Measurements from ENCODE around the gene LCN10.
"Not testable (repeated sequence)": the region's sequence is repeated elsewhere in the genome, so short reads cannot be mapped to it uniquely, and the experiment has no call there.

The LCN10 gene

DNA sequence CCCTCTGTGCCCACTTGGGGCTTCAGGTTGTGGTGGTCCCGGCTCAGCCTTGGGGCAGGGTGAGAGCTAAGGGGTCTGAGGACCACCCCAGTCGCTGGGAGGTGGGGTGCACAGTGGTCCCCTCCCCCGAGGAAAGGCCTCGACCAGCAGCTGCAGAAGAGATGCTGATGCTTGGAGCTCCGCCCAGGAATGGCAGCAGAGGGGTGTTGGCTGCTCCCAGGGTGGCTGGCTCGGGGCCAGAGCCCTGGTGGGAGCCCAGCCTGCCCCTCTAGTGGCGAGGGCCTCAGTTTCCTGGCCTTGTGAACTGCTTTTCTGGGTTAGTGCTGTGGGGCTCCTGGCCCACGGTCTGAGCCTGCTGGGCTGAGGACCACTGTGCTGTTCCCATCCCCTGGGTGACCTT is 29.2 kb downstream of the LCN10 start:
- no peak overlapping the region for H3K4me3 ChIP-seq (ENCODE audit: low read depth in 1 of 2, low read length in 2 of 2)
- H4K20me1 ChIP-seq (ENCODE audit: insufficient read depth, low read length): no peaks in the 10 kb centered on the region
- TF ChIP-seq, protein P1, sequence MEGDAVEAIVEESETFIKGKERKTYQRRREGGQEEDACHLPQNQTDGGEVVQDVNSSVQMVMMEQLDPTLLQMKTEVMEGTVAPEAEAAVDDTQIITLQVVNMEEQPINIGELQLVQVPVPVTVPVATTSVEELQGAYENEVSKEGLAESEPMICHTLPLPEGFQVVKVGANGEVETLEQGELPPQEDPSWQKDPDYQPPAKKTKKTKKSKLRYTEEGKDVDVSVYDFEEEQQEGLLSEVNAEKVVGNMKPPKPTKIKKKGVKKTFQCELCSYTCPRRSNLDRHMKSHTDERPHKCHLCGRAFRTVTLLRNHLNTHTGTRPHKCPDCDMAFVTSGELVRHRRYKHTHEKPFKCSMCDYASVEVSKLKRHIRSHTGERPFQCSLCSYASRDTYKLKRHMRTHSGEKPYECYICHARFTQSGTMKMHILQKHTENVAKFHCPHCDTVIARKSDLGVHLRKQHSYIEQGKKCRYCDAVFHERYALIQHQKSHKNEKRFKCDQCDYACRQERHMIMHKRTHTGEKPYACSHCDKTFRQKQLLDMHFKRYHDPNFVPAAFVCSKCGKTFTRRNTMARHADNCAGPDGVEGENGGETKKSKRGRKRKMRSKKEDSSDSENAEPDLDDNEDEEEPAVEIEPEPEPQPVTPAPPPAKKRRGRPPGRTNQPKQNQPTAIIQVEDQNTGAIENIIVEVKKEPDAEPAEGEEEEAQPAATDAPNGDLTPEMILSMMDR (IDR thresholded peaks at IDR 0.05; ENCODE audit: borderline replicate concordance, extremely low read depth, low read length, poor library complexity, severe bottlenecking): no peak
- TF ChIP-seq EZH2 (IDR thresholded peaks at IDR 0.05; ENCODE audit: borderline replicate concordance, low read depth, low read length, severe bottlenecking): no peak
- H3K36me3 ChIP-seq (ENCODE audit: insufficient read depth, low read length): no peaks in the 10 kb centered on the region
- no peak overlapping the region for H3K27ac ChIP-seq (ENCODE audit: low read length)
- no peak overlapping the region for H3K9ac ChIP-seq (ENCODE audit: low read depth, low read length)
- H3K27me3 ChIP-seq (ENCODE audit: insufficient read depth, low read length, poor library complexity): peaks cover 6% of the 10 kb centered on the region
- no peaks in the 10 kb centered on the region for H3K9me3 ChIP-seq (ENCODE audit: insufficient read depth, low read length, severe bottlenecking)
- no peak for DNase-seq
- no peaks in the 10 kb centered on the region for H3K4me1 ChIP-seq (ENCODE audit: insufficient read depth, low read length)
- H2AFZ ChIP-seq (ENCODE audit: low read depth, low read length): no peak overlapping the region
- no peak overlapping the region for H3K4me2 ChIP-seq (ENCODE audit: insufficient read depth, low read length)
- no peak for ATAC-seq (ENCODE audit: insufficient read depth, low read depth)
- H3K79me2 ChIP-seq (ENCODE audit: insufficient read depth, low read length): no peaks in the 10 kb centered on the region

DNA sequence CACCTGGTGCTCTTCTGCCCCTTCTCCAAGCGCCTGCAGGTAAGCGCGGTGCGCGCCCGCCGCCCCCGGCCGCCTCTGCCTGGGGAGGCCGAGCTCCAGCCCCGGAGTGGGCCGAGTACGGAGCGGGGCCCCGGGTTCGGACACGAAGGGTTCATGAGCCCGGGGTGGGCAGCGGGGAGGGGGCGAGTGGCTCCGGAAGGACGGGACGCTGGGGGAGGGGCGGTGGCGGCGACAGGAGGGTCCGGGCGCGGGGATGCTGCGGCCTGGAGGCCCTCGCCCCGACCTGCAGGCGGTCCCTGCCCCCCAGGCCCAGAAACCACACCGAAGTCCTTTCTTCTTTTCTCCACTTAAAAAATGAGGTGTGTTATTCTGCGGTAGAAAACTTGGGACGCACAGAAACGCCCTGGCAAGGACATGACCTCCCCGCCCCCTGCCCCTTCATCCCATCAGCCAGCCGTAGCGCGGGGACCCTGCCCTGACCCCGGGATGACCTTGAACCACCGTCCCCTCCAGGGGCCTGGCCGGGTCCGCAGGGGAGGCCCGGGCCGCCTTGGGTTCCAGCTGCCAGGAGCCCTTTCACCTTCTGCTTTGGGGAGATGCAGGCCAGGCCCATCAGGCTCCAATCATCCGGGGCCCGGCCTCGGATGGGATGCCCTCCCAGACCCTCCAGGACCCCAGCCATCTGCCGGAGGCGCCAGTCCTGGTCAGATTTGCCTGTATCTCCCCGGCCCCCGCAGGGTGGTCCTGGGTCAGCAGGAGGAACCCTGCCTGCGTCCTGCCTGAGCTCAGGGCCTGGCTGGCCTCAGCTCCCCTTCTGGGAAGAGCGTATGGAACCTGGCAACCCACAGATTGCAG is 29.8 kb downstream of the LCN10 start:
- H2AFZ ChIP-seq (ENCODE audit: low read depth, low read length): no peak overlapping the region

DNA sequence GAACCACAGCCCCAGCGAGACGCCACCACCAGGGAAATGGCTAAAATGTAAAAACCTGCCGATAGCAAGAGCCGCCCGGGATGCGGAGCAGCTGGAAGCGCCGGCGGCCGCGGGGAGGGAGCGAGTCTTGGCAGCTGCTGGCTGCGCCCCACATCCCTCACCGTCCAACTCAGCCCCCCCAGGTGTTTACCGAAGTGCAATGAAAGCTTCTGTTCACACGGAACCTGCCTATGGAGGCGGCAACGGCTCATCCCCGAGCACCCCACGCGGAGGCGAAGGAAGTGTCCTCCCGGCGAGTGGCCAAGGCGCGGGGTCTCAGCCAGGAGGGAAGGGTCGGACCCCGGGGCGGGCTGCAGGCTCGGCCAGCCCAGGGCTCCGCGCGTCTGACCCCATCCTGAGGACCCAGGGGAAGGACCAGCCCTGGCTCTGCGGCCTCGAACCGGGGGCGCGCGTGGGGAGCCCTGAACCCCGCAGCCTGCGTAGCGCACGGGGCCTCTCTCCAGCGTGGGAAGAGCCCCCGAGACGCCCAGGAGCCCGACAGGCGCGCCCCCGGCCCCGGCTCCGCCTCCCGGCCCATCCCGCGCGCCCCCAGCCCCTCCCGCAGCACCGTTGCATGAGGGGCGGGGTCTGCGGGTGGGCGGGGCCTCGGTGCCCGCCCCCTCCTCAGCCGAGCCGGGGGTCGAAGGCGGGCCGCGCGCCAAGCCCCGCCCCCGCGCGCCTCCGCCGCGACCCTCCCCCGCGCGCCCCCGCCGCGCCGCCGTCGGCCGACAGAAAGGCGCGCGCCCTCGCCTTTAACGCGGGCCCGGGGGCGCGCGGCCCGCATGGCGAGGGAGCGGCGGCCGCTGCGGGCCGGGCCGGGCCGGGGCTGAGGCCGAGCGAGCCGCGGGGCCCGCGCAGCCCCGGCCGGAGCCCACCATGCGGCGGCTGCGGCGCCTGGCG is 30.7 kb downstream of the LCN10 start, which contains the start of gene DIPK1B:
Gene DIPK1B (plus strand): TSS at position 822 of the 939 bp plus-strand sequence. CDS start 94 bp downstream, at position 916.
- H3K4me1 ChIP-seq (ENCODE audit: insufficient read depth, low read length): no peaks in the 10 kb centered on the region
- TF ChIP-seq, protein P1 (IDR thresholded peaks at IDR 0.05; ENCODE audit: borderline replicate concordance, extremely low read depth, low read length, poor library complexity, severe bottlenecking): no peak
- TF ChIP-seq EZH2 (IDR thresholded peaks at IDR 0.05; ENCODE audit: borderline replicate concordance, low read depth, low read length, severe bottlenecking): peak; percentile 39
- ATAC-seq (ENCODE audit: insufficient read depth, low read depth) (no peak), DNase-seq (no peak)
- H4K20me1 ChIP-seq (ENCODE audit: insufficient read depth, low read length): no peaks in the 10 kb centered on the region
- H2AFZ ChIP-seq (ENCODE audit: low read depth, low read length): no peak within 1 kb of the TSS
- no peak within 1 kb of the TSS for H3K4me2 ChIP-seq (ENCODE audit: insufficient read depth, low read length)
- no peak within 1 kb of the TSS for H3K9ac ChIP-seq (ENCODE audit: low read depth, low read length)
- no peaks in the 10 kb centered on the region for H3K79me2 ChIP-seq (ENCODE audit: insufficient read depth, low read length)
- no peak within 1 kb of the TSS for H3K4me3 ChIP-seq (ENCODE audit: low read depth in 1 of 2, low read length in 2 of 2)
- H3K9me3 ChIP-seq (ENCODE audit: insufficient read depth, low read length, severe bottlenecking): no peaks in the 10 kb centered on the region
- H3K27ac ChIP-seq (ENCODE audit: low read length): no peak within 1 kb of the TSS
- H3K36me3 ChIP-seq (ENCODE audit: insufficient read depth, low read length): no peaks in the 10 kb centered on the region
- H3K27me3 ChIP-seq (ENCODE audit: insufficient read depth, low read length, poor library complexity): peaks cover 6% of the 10 kb centered on the region

More for the DNA sequence above, 29.8 kb downstream of the LCN10 start:
- DNase-seq: no peak
- Histone ChIP-seq H3K9ac (ENCODE audit: low read depth, low read length) (no peak overlapping the region), H3K4me3 (ENCODE audit: low read depth in 1 of 2, low read length in 2 of 2) (no peak overlapping the region), H3K27me3 (ENCODE audit: insufficient read depth, low read length, poor library complexity) (peaks cover 6% of the 10 kb centered on the region), H3K4me2 (ENCODE audit: insufficient read depth, low read length) (no peak overlapping the region), H4K20me1 (ENCODE audit: insufficient read depth, low read length) (no peaks in the 10 kb centered on the region), H3K4me1 (ENCODE audit: insufficient read depth, low read length) (no peaks in the 10 kb centered on the region), H3K36me3 (ENCODE audit: insufficient read depth, low read length) (no peaks in the 10 kb centered on the region), H3K79me2 (ENCODE audit: insufficient read depth, low read length) (no peaks in the 10 kb centered on the region), H3K27ac (ENCODE audit: low read length) (no peak overlapping the region), H3K9me3 (ENCODE audit: insufficient read depth, low read length, severe bottlenecking) (no peaks in the 10 kb centered on the region)
- TF ChIP-seq, protein P1 (IDR thresholded peaks at IDR 0.05; ENCODE audit: borderline replicate concordance, extremely low read depth, low read length, poor library complexity, severe bottlenecking): no peak
- TF ChIP-seq EZH2 (IDR thresholded peaks at IDR 0.05; ENCODE audit: borderline replicate concordance, low read depth, low read length, severe bottlenecking): no peak
- no peak for ATAC-seq (ENCODE audit: insufficient read depth, low read depth)

DNA sequence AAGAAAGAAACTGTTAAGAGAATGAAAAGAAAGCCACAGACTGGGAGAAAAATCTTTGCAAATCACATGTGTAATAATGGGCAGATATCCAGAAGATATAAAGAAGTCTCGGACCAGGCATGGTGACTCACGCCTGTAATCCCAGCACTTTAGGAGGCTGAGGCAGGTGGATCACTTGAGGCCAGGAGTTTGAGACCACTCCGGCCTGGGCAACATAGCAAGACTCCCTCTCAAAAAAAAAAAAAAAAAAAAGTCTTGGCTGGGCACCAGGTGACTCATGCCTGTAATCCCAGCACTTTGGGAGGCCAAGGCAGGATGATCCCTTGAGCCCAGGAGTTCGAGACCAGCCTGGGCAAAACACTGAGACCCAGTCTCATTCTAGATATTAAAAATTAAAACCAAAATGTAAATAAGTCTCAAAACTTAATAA is 31.5 kb downstream of the LCN10 start:
- DNase-seq; H3K36me3 ChIP-seq (ENCODE audit: insufficient read depth, low read length); H4K20me1 ChIP-seq (ENCODE audit: insufficient read depth, low read length); H3K4me2 ChIP-seq (ENCODE audit: insufficient read depth, low read length); H3K4me3 ChIP-seq (ENCODE audit: low read depth in 1 of 2, low read length in 2 of 2); H3K27me3 ChIP-seq (ENCODE audit: insufficient read depth, low read length, poor library complexity); H3K79me2 ChIP-seq (ENCODE audit: insufficient read depth, low read length); H3K9ac ChIP-seq (ENCODE audit: low read depth, low read length); H2AFZ ChIP-seq (ENCODE audit: low read depth, low read length); ATAC-seq (ENCODE audit: insufficient read depth, low read depth); H3K4me1 ChIP-seq (ENCODE audit: insufficient read depth, low read length); H3K27ac ChIP-seq (ENCODE audit: low read length); H3K9me3 ChIP-seq (ENCODE audit: insufficient read depth, low read length, severe bottlenecking): not testable (repeated sequence)

Data from DND-41 (cell line).